Measurements from ENCODE around the gene AGMO.

DNA sequence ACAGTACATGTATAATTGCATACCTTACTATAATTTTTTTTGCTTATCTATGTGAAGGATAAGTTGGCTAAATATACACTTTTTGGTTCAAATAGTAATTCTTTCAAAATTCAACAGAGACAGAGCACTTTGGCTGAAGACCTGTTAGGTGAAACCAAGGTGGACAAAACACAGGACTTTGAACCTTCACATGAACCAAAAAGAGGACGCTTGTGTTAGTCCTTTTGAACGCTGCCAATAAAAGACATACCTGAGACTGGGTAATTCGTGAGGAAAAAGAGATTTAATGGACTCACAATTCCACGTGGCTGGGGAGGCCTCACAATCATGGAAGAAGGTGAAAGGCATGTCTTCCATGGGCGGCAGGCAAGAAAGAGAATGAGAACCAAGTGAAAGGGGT lies 4.7 kb upstream of the AGMO start:
- TF ChIP-seq, protein P1, sequence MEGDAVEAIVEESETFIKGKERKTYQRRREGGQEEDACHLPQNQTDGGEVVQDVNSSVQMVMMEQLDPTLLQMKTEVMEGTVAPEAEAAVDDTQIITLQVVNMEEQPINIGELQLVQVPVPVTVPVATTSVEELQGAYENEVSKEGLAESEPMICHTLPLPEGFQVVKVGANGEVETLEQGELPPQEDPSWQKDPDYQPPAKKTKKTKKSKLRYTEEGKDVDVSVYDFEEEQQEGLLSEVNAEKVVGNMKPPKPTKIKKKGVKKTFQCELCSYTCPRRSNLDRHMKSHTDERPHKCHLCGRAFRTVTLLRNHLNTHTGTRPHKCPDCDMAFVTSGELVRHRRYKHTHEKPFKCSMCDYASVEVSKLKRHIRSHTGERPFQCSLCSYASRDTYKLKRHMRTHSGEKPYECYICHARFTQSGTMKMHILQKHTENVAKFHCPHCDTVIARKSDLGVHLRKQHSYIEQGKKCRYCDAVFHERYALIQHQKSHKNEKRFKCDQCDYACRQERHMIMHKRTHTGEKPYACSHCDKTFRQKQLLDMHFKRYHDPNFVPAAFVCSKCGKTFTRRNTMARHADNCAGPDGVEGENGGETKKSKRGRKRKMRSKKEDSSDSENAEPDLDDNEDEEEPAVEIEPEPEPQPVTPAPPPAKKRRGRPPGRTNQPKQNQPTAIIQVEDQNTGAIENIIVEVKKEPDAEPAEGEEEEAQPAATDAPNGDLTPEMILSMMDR (optimal IDR thresholded peaks at IDR 0.05 in 1 of 3, IDR thresholded peaks at IDR 0.05 in 1 of 3, conservative IDR thresholded peaks at IDR 0.05 in 1 of 3; ENCODE audit: extremely low read depth in 1 of 3, insufficient read depth in 2 of 3, low read length in 3 of 3) = no peak
- TF ChIP-seq EZH2 (IDR thresholded peaks at IDR 0.05; ENCODE audit: low read length) = no peak

All from keratinocyte (primary cell).